SK-N-SH treated with all-trans-retinoic acid at 6 μM for 48 hours (cell line): ENCODE data around the gene COL23A1.

Experiments used
- ATAC-seq: fragments of 200-7000 bp; cut with Tn5 transposase; 3 replicates; pipeline ENCODE4 v1.9.1; 2020; ENCODE audit warnings: mild to moderate bottlenecking, moderate library complexity
- ARNTL ChIP-seq: fragments of 450-650 bp; formaldehyde crosslinking; IDR thresholded peaks from 2 replicates; pipeline ENCODE4 v1.5.0; 2020; ENCODE audit warnings: low read depth, mild to moderate bottlenecking, moderate library complexity, borderline replicate concordance
- GLIS3 ChIP-seq: fragments of 250-450 bp; sonication (Bioruptor Pico); IDR thresholded peaks from 2 replicates; pipeline ENCODE4 v1.5.0; 2020; ENCODE audit warnings: mild to moderate bottlenecking, moderate library complexity
- ISL1 ChIP-seq: fragments of 250-450 bp; sonication (Bioruptor Pico); IDR thresholded peaks from 2 replicates; pipeline ENCODE4 v2.1.2; 2022; ENCODE audit warnings: mild to moderate bottlenecking, moderate library complexity
- OSR1 ChIP-seq: fragments of 250-450 bp; sonication (Bioruptor Pico); IDR thresholded peaks from 2 replicates; pipeline ENCODE4 v1.8.0; 2022; ENCODE audit warnings: moderate library complexity, mild to moderate bottlenecking, inconsistent platforms
- PPARA ChIP-seq: fragments of 250-450 bp; sonication (Bioruptor Pico); IDR thresholded peaks from 2 replicates; pipeline ENCODE4 v1.5.0; 2020; ENCODE audit warnings: mild to moderate bottlenecking, borderline replicate concordance
- RARB ChIP-seq: fragments of 250-450 bp; sonication (Bioruptor Pico); IDR thresholded peaks from 2 replicates; pipeline ENCODE4 v1.8.0; 2021; ENCODE audit warnings: mild to moderate bottlenecking, moderate library complexity
- SNAI2 ChIP-seq: fragments of 250-450 bp; sonication (Bioruptor Pico); IDR thresholded peaks from 2 replicates; pipeline ENCODE4 v1.5.0; 2020; ENCODE audit warnings: mild to moderate bottlenecking, moderate library complexity
- TCF4 ChIP-seq: fragments of 250-450 bp; sonication (Bioruptor Pico); IDR thresholded peaks from 2 replicates; pipeline ENCODE4 v1.8.0; 2021; ENCODE audit warnings: mild to moderate bottlenecking, moderate library complexity, borderline replicate concordance
- TOX ChIP-seq: fragments of 250-450 bp; sonication (Bioruptor Pico); IDR thresholded peaks from 2 replicates; pipeline ENCODE4 v1.8.0; 2021; ENCODE audit warnings: mild to moderate bottlenecking, moderate library complexity, borderline replicate concordance
- ZC3H10 ChIP-seq: fragments of 250-450 bp; sonication (Bioruptor Pico); IDR thresholded peaks from 2 replicates; pipeline ENCODE4 v1.5.1; 2021; ENCODE audit warnings: mild to moderate bottlenecking, moderate library complexity
- ZFP3 ChIP-seq: fragments of 250-450 bp; sonication (Bioruptor Pico); IDR thresholded peaks from 2 replicates; pipeline ENCODE4 v1.5.0; 2020; ENCODE audit warnings: mild to moderate bottlenecking, moderate library complexity
- ZNF565 ChIP-seq: fragments of 450-650 bp; formaldehyde crosslinking; conservative IDR thresholded peaks from 2 replicates; pipeline ENCODE4 v1.5.0; 2020; ENCODE audit warnings: low read depth, mild to moderate bottlenecking, moderate library complexity
- ZNF70 ChIP-seq: fragments of 450-650 bp; formaldehyde crosslinking; IDR thresholded peaks from 2 replicates; pipeline ENCODE4 v1.5.0; 2020; ENCODE audit warnings: mild to moderate bottlenecking, moderate library complexity
- ZNF8 ChIP-seq: fragments of 450-650 bp; formaldehyde crosslinking; IDR thresholded peaks from 2 replicates; pipeline ENCODE4 v1.5.0; 2020; ENCODE audit warnings: mild to moderate bottlenecking, moderate library complexity
- TF ChIP-seq, protein P1 (sequence below): fragments of 250-450 bp; sonication (Bioruptor Pico); IDR thresholded peaks from 2 replicates; pipeline ENCODE4 v1.8.0; 2021; ENCODE audit warnings: low read depth, mild to moderate bottlenecking, moderate library complexity, borderline replicate concordance
- TF ChIP-seq, protein P2 (sequence below): fragments of 250-450 bp; sonication (Bioruptor Pico); IDR thresholded peaks from 2 replicates; pipeline ENCODE4 v1.5.0; 2020; ENCODE audit warnings: mild to moderate bottlenecking, moderate library complexity
- TF ChIP-seq, protein P3 (sequence below): fragments of 250-450 bp; sonication (Bioruptor Pico); IDR thresholded peaks from 2 replicates; pipeline ENCODE4 v1.5.1; 2021; ENCODE audit warnings: mild to moderate bottlenecking, moderate library complexity
- TF ChIP-seq, protein P4 (sequence below): fragments of 250-450 bp; sonication (Bioruptor Pico); IDR thresholded peaks from 2 replicates; pipeline ENCODE4 v1.5.1; 2020; ENCODE audit warnings: low read depth, mild to moderate bottlenecking, moderate library complexity
- TF ChIP-seq, protein P5 (sequence below): fragments of 250-450 bp; sonication (Bioruptor Pico); IDR thresholded peaks from 2 replicates; pipeline ENCODE4 v1.8.0; 2020; ENCODE audit warnings: mild to moderate bottlenecking, moderate library complexity, borderline replicate concordance

COL23A1 gene

DNA sequence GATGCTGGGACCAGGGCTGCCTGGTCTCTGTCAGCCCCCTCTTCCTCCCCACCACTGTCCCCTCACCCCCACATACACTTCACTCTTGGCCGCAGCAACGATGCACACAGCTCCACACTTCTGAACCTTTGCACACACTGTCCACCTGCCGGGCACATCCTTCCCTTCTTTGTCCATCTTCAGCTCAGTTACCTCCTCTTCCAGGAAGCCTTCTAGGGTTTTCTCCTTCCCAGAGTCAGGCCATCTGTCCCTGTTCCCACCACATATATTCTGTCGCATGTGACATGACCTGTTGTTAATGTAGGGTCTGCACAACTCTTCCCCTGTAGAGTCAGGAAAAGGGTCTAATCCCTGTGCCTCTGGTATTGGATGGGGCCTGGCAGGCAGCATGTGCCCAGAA lies 319.0 kb downstream of the COL23A1 start (continued):
- TF ChIP-seq, protein P1, sequence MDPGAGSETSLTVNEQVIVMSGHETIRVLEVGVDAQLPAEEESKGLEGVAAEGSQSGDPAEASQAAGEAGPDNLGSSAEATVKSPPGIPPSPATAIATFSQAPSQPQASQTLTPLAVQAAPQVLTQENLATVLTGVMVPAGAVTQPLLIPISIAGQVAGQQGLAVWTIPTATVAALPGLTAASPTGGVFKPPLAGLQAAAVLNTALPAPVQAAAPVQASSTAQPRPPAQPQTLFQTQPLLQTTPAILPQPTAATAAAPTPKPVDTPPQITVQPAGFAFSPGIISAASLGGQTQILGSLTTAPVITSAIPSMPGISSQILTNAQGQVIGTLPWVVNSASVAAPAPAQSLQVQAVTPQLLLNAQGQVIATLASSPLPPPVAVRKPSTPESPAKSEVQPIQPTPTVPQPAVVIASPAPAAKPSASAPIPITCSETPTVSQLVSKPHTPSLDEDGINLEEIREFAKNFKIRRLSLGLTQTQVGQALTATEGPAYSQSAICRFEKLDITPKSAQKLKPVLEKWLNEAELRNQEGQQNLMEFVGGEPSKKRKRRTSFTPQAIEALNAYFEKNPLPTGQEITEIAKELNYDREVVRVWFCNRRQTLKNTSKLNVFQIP (CRISPR knock-in tag): no peak
- TF ChIP-seq PPARA (CRISPR knock-in tag) (no peak), ZNF70 (CRISPR knock-in tag) (no peak), GLIS3 (CRISPR knock-in tag) (no peak), ZNF565 (CRISPR knock-in tag) (no peak)
- TF ChIP-seq, all 23 proteins: peak for 0

DNA sequence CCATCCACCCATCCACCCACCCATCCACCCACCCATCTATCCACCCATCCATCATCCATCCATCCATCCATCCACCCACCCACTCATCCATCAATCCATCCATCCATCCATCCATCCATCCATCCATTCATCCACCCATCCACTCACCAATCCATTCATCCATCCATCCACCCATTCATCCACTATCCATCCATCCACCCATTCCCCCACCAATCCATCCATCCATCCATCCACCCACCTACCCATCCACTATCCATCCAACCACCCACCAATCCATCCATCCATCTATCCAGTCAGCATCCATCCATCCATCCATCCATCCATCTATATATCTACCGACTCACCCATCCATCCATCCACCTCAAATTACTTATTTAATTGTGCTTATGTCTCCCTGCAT lies 320.7 kb downstream of the COL23A1 start:
- no peak for ATAC-seq
- TF ChIP-seq TCF4 (CRISPR knock-in tag): no peak
- TF ChIP-seq, protein P2, sequence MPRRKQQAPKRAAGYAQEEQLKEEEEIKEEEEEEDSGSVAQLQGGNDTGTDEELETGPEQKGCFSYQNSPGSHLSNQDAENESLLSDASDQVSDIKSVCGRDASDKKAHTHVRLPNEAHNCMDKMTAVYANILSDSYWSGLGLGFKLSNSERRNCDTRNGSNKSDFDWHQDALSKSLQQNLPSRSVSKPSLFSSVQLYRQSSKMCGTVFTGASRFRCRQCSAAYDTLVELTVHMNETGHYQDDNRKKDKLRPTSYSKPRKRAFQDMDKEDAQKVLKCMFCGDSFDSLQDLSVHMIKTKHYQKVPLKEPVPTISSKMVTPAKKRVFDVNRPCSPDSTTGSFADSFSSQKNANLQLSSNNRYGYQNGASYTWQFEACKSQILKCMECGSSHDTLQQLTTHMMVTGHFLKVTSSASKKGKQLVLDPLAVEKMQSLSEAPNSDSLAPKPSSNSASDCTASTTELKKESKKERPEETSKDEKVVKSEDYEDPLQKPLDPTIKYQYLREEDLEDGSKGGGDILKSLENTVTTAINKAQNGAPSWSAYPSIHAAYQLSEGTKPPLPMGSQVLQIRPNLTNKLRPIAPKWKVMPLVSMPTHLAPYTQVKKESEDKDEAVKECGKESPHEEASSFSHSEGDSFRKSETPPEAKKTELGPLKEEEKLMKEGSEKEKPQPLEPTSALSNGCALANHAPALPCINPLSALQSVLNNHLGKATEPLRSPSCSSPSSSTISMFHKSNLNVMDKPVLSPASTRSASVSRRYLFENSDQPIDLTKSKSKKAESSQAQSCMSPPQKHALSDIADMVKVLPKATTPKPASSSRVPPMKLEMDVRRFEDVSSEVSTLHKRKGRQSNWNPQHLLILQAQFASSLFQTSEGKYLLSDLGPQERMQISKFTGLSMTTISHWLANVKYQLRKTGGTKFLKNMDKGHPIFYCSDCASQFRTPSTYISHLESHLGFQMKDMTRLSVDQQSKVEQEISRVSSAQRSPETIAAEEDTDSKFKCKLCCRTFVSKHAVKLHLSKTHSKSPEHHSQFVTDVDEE (CRISPR knock-in tag): no peak
- no peak for TF ChIP-seq ZC3H10 (CRISPR knock-in tag)
- no peak for TF ChIP-seq ZNF8 (CRISPR knock-in tag)
- TF ChIP-seq, protein P3, sequence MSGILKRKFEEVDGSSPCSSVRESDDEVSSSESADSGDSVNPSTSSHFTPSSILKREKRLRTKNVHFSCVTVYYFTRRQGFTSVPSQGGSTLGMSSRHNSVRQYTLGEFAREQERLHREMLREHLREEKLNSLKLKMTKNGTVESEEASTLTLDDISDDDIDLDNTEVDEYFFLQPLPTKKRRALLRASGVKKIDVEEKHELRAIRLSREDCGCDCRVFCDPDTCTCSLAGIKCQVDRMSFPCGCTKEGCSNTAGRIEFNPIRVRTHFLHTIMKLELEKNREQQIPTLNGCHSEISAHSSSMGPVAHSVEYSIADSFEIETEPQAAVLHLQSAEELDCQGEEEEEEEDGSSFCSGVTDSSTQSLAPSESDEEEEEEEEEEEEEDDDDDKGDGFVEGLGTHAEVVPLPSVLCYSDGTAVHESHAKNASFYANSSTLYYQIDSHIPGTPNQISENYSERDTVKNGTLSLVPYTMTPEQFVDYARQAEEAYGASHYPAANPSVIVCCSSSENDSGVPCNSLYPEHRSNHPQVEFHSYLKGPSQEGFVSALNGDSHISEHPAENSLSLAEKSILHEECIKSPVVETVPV (CRISPR knock-in tag): no peak
- TF ChIP-seq ARNTL: no peak
- TF ChIP-seq RARB (CRISPR knock-in tag): no peak
- no peak for TF ChIP-seq ISL1 (CRISPR knock-in tag)
- no peak for TF ChIP-seq ZNF565 (CRISPR knock-in tag)
- no peak for TF ChIP-seq SNAI2 (CRISPR knock-in tag)
- TF ChIP-seq, protein P4, sequence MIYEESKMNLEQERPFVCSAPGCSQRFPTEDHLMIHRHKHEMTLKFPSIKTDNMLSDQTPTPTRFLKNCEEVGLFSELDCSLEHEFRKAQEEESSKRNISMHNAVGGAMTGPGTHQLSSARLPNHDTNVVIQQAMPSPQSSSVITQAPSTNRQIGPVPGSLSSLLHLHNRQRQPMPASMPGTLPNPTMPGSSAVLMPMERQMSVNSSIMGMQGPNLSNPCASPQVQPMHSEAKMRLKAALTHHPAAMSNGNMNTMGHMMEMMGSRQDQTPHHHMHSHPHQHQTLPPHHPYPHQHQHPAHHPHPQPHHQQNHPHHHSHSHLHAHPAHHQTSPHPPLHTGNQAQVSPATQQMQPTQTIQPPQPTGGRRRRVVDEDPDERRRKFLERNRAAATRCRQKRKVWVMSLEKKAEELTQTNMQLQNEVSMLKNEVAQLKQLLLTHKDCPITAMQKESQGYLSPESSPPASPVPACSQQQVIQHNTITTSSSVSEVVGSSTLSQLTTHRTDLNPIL (CRISPR knock-in tag): no peak
- no peak for TF ChIP-seq ZNF70 (CRISPR knock-in tag)
- TF ChIP-seq, protein P5, sequence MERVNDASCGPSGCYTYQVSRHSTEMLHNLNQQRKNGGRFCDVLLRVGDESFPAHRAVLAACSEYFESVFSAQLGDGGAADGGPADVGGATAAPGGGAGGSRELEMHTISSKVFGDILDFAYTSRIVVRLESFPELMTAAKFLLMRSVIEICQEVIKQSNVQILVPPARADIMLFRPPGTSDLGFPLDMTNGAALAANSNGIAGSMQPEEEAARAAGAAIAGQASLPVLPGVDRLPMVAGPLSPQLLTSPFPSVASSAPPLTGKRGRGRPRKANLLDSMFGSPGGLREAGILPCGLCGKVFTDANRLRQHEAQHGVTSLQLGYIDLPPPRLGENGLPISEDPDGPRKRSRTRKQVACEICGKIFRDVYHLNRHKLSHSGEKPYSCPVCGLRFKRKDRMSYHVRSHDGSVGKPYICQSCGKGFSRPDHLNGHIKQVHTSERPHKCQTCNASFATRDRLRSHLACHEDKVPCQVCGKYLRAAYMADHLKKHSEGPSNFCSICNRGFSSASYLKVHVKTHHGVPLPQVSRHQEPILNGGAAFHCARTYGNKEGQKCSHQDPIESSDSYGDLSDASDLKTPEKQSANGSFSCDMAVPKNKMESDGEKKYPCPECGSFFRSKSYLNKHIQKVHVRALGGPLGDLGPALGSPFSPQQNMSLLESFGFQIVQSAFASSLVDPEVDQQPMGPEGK (CRISPR knock-in tag): no peak
- TF ChIP-seq ZFP3 (CRISPR knock-in tag): no peak
- no peak for TF ChIP-seq TOX (CRISPR knock-in tag)
- TF ChIP-seq, protein P1 (CRISPR knock-in tag): no peak
- TF ChIP-seq OSR1 (CRISPR knock-in tag): no peak

DNA sequence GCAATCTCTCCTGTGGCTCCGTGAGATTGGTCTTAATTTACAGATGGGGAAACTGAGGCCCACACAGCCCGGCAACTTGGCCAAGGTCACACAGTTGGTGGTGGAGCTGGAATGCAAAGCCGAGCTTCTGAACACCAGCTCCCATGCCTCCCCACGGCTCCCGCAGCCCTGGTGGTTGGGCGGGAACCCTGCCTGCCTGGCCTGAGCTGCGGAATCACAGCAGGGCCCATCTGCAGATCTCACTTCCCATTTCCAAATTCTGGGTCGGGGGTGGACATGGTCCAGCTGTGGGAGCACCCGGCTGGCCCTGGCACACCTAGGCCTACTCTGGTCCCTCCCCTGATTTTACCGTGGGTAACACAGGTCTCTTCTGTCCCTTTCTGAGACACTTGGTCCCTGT lies 322.3 kb downstream of the COL23A1 start:
- TF ChIP-seq, protein P1 (CRISPR knock-in tag): no peak
- no peak for ATAC-seq
